Jurkat, Clone E6-1 (cell line): ENCODE data around the gene PSMD5. TPM values are rescaled to one million over a fixed set of nuclear protein-coding genes. Genes with fewer than 3 reads are reported as not detected.

ENCODE experiments used
- DNase-seq: peaks from one replicate; pipeline ENCODE4 v3.0.0-alpha.2; 2011; ENCODE audit warnings: low read depth, low spot score
- H3K4me3 ChIP-seq: 2 replicates; pipeline ENCODE4 v1.5.1; 2011; ENCODE audit warnings: mild to moderate bottlenecking, low read length, control low read depth, moderate library complexity
- polyA plus RNA-seq: library from polyadenylated mRNA; unstranded; fragments of >200 nt; gene quantifications from one replicate; pipeline ENCODE4 v1.2.1, GENCODE V29; 2012; ENCODE audit warnings: missing spikeins; ENCODE audit not compliant: insufficient read length, insufficient read depth

PSMD5 gene
- 23.6 TPM for polyA plus RNA-seq

DNA sequence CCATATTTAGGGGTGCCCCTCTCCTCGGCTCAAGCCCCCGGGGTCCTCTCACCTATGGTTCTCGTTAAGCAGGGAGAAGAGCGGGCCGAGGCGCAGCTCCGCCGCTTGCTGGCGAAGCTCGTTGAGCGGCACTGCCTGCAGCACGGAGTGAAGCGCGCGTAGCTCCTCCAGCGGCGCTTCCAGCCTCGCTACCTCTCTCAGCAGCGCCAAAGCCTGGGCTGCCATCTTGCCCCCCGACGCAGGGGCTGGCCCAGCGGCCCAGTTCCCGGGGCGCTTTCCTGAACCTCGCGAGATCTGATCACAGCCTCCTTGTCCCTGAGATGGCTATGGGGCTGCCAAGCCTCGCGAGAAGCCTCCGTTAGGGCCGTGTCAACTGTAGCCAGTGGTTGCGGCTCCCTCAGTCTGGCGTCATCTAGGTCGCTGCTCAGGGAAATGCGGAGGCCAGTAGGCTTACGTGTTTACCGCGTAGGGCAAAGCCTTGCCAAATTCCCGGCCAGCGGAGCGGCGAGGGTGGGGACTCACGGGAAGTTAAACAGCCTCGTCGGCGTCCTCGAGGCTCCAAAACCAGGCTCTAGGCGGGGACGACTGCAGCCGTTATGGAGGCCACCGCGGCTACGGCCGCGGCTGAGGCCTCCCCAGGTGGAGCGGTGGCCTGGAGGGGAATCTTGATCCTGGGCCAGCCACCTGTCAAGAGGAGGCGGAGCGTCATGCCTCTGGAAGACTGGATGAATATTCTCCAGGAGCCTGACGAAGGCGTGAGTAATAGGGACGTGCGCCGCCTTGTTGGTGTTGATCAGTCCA, at the start of gene PSMD5:
PSMD5 (minus strand) TSS at position 238 of the 801 bp plus-strand sequence; CDS start at position 225, 13 bp downstream.
- peak; percentile 97 for DNase-seq
- peak within 1 kb of the TSS; percentile 99 for H3K4me3 ChIP-seq

GRCh38 chr9:120891884-120892747, 49.4 kb upstream of the PSMD5 start:
- H3K4me3 ChIP-seq, result peak overlapping the region; percentile 45
- DNase-seq, result no peak

GRCh38 chr9:120891245-120891883, 48.6 kb upstream of the PSMD5 start:
- H3K4me3 ChIP-seq, result peak overlapping the region; percentile 45
- no peak for DNase-seq

DNA sequence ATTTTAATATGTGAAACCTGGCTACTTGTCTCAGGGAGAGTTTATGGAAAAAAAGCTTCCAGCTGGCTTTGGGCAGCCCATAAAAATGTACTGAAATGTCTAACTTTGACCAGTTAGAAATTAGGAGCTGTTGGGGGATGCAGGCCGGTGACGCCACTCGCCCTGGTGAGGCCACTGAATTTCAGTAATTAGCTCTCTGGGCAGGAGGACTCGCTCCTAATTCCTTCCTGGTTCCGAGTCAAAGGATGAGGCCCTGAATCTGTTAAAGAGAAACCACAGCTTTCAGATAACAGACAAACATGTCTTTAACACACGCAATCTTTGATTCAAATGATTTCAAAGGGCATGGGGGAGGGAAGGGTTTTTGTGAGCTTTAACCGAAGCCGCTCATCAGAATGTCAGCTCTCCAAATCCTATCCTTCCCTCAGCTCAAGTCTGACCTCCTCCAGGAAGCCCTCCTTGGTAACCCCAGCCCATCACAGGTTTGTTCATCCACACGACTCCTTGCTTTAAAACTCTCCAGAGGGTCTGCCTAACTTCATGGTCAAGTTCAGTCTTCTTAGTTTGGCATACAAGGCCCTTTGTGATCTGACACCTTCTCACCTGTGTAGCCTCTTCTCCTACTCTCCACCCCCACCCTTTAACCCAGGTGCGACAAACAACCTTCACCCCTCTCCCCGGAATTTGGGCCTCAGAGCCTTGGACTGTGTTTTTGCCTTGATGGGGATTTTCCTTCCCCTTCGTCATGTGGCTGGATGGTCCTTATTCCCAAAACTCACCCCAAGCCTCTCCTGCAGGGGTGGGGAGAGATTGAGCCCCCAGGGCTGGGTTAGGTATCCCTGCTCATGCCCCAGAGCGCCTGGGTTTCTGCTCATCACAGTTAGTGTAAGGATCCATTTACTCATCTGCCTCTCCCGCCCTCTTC, 47.9 kb upstream of the PSMD5 start:
- H3K4me3 ChIP-seq, result peak overlapping the region; percentile 45
- peak; percentile 91 for DNase-seq

DNA sequence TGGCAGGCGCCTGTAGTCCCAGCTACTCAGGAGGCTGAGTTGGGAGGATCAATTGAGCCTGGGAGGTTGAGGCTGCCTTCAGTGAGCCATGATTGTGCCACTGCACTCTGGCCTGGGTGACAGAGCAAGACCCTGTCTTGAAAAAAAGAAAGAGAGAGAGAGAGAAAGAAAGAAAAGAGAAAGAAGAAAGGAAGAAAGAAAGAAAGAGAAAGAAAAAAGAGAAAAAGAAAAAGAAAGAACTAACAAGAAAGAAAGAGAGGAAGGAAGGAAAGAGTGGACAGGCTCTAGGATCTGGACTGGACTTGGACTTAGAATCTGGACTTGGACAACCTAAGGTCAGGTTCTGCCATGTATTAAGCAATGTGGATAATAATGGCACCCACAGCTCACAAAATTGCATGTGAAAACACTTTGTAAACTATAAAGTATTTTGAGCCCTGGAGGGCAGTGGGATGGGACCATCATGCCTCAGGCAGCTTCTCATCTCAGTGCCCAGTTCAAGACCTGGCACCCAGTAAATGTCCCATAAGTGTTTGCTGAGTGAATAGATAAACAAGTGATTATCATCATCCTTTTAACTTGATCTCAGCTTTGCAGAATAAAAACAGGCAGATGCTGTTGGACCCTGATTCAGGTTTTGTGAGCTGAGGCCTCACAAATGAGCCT, 47.0 kb upstream of the PSMD5 start:
- no peak for DNase-seq
- H3K4me3 ChIP-seq, result no peak overlapping the region; the same call in 1 of the 2 replicates

DNA sequence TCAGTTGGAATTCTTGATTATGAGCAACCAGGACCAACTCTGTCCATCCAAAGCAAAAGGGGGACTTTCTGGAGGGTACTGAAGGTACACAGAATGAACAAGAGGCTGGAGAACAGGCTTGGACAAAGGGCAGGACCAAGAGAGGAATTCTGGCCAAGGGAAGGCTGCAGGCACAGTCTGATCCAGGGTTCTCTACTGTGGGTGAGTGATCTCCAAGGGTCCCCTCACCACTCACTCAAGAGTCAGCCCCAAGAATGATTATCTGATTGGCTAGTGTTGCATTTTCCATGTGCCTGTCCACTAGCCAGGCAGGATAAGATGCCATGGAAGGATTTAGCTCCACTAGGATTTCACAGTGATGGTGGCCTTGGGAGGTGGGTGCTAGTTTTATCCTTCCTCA, 45.9 kb upstream of the PSMD5 start:
- H3K4me3 ChIP-seq, result no peak overlapping the region
- DNase-seq, result no peak

DNA sequence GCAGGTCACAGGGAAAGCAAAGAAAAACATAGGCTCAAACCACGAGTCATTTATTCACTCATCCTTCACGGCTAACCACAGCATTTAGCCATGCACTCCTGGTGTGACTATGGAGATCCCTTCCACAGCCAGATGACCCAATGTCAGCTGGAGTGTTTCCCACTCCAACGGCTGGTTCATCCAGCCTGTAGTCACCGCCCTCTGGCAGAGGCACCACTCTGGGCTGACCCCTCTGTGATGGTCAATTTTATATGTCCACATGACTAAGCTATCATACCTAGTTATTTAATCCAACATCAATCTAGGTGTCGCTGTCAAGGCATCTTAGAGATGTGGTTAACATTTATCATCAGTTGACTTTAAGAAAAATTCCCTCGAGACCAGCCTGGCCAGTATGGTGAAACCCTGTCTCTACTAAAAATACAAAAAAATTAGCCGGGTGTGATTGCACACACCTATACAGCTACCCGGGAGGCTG, 43.8 kb upstream of the PSMD5 start:
- no peak overlapping the region for H3K4me3 ChIP-seq
- DNase-seq, result no peak

DNA sequence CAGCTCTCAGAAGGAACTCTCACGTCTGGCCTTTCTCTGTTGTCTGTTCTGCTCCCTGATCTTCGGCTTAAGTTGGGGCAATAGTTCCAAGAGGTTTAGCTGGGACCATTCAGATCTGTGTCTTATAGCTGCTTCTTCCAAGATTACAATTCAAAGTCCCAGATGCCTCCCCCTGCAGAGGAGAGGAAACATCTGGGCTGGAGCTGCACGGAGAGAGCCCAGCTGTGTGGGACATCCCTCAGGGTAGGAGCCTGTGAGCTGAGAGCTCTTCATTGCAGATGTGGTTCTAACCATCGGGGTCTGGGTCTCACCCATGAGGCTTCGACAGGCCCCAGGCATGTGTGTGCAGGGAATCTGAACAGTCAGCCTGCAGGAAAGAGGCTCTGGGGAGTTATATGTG, 43.2 kb upstream of the PSMD5 start:
- DNase-seq, result no peak
- no peak overlapping the region for H3K4me3 ChIP-seq

DNA sequence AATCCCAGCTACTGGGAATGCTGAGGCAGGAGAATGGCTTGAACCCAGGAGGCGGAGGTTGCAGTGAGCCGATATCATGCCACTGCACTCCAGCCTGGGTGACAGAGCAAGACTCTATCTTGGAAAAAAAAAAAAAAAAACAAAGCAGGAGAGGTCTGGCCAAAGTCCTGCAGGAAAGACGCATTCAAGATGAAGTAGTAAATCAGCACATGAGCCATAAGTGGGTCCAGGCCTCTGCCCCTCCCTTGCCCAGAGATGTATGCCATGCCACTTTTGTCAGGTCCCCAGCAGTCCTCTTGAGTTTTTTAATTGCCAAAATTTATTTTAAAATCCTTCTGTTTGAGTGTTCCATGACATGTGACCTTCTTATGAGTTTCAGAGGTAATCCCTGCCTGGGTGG, 42.7 kb upstream of the PSMD5 start:
- H3K4me3 ChIP-seq, result no peak overlapping the region
- DNase-seq, result no peak

DNA sequence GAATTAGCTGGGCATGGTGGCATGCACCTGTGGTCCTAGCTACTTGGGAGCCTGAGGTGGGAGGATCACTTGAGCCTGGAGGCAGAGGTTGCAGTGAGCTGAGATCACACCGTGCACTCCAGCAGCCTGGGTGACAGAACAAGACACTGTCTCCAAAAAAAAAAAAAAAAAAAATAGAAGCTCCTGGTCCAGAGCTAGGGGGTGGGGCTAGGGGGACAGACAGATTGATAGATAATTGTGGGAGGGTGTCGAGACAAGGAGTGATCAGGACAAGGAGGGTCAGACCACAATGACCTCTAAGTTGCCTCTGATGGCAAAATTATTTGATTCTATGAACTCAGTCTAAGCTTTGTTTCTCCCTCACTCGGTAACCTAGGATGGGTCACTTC, 40.9 kb upstream of the PSMD5 start:
- DNase-seq, result no peak
- no peak overlapping the region for H3K4me3 ChIP-seq

DNA sequence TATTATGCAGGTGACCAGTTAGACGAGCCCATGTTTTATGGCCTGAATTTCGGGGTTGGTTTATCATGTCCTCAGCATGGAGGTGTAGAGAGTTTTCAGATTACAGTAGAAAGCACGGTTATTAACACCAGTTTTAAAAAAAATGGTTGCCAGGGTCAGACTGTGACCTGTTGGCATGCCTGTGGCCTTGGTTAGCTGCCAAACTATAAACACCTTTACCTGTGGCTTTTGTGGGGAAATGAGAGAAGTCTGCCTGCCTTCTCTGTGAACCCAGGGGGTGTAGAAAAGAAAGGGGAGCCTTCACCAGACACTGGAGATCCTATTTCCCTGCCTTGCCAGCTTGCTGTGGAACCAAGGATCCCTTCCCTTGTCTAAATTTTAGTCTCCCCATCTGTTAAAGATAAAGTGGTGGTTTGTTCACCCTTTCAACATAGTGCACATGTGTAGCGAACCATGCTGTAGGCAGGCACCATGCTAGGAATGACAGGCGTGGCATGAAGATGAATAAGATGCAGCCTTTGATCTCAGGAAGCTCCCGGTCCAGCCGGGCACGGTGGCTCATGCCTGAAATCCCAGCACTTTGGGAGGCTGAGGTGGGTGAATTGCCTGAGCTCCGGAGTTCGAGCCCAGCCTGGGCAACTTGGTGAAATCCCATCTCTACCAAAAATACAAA, 40.3 kb upstream of the PSMD5 start:
- DNase-seq, result no peak
- H3K4me3 ChIP-seq, result no peak overlapping the region

GRCh38 chr9:120879446-120879845, 36.7 kb upstream of the PSMD5 start:
- H3K4me3 ChIP-seq, result no peak overlapping the region

GRCh38 chr9:120878188-120879130, 35.7 kb upstream of the PSMD5 start:
- no peak for DNase-seq

More at GRCh38 chr9:120879446-120879845, 36.7 kb upstream of the PSMD5 start:
- no peak for DNase-seq

DNA sequence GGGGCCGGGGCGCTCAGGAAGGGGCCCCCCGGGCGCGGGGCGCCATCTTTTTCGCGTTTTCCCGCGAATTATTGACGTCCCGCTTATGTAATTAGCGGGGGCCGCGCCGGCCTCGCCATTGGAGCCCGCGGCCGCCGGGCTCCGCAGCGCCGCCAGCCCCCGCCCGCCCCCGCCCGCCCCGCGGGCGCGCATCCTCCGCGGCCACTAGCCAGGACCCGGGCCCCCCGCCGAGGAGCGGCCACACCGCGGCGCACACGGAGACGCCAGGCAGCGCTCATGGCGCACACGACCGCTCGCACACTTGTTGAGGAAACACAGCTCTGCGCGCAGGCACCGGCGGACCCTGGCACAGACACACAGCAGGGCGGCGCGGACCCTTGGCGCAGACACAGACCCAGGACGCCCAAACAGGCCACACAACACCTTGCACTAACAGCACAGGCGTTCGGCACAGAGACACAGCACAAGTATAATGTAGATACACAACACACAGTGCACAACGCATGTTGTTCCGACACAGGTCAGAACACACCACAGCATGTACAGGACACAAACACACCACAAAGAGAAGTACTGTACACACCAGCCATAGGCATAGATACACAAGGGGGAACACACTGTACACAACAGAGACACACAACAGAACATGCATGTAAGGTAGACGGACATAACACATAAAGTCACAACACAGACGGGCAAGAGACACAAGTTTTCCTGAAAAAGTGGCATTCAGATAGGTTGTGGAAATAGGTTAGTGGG, 34.7 kb upstream of the PSMD5 start:
- H3K4me3 ChIP-seq, result peak overlapping the region; percentile 99
- DNase-seq, result peak; percentile 65

More at GRCh38 chr9:120878188-120879130, 35.7 kb upstream of the PSMD5 start:
- H3K4me3 ChIP-seq, result peak overlapping the region; percentile 99

DNA sequence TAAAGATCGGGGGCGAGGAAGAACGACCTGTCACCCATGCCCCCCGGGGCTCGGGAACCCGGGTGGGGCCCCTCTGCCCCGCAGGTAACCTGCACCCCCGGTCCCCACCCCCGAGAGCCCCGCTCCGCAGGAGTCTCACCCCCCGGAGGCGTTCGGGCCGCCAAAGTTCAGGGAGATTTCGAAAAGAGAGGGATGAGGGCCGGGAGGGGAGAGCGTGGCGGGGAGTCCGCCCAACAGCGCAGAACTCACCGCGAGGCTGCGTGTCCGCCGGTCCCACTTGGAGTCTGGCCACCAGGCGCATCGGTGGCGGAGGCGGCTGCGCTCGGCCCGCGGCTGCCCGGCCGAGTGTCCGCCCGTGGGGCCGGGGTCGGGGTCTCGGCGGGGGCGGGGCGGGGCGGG, 34.1 kb upstream of the PSMD5 start, which contains the start of gene PHF19:
PHF19 (minus strand) TSS at position 347 of the 399 bp plus-strand sequence. CDS start 2,447 bp downstream, outside the sequence.
- peak within 1 kb of the TSS; percentile 99 for H3K4me3 ChIP-seq
- DNase-seq, result no peak
